HG03064 (cell line): ENCODE data around the gene LINGO3.

Source experiments
- ATAC-seq: cut with Tn5 transposase; IDR thresholded peaks from one replicate; pipeline ENCODE4 v1.9.1; 2021; ENCODE audit warnings: low read depth; ENCODE audit not compliant: unreplicated experiment

LINGO3 gene

GRCh38 chr19:2269244-2270156 lies 38.5 kb downstream of the LINGO3 start:
- peak; percentile 37 for ATAC-seq

- no peak for ATAC-seq
These were observed 39.1 kb downstream of the LINGO3 start for GRCh38 chr19:2268861-2269243.

GRCh38 chr19:2268480-2268830 lies 39.5 kb downstream of the LINGO3 start:
- ATAC-seq: no peak

- ATAC-seq: no peak
These were observed 41.6 kb downstream of the LINGO3 start for GRCh38 chr19:2266183-2266993.

- ATAC-seq: no peak
These were observed 46.3 kb downstream of the LINGO3 start for GRCh38 chr19:2261438-2262172.

GRCh38 chr19:2260341-2260805 lies 47.6 kb downstream of the LINGO3 start:
- ATAC-seq: no peak

- no peak for ATAC-seq
These were observed 48.6 kb downstream of the LINGO3 start for GRCh38 chr19:2259336-2259735.
